ENCODE results near the gene GATB.

The GATB gene

DNA sequence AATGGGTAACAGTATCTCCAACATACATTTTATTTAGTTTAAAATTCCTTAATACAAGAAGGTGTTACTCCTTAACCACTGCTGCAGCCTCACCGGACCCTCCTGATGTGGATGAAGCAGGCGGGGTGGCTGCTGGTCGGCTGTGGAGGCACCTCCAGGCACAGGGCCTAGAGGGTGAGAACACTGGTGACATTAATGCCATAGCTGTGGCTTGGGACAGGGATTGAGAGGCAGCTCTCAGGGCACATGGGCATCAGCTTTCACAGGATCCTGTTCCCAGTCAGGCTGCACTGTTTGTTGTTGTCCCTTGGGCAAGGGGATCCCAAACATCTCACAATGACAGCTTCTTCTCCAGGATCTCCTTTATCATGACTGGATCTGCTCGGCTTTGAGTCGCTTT, 90.0 kb downstream of the GATB start:
- DNase-seq: no peak

DNA sequence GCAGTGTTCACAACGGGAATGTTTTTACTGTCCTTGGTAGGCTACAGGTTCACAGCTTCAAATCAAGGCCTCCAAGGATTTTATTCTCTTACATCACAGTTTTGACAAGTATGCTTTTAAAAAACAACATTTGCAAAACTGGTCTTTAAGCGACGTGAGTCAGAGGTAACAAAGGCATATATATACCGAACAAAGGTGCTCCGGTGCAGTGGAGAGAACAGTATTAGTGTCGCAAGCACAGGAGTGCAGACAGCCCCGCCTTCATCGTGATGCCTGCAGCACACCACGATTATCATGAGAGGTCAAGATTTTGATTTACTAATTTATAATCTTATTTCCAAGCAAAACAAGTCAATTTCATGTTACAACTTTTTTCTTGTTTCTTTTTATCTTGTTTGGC, 90.8 kb downstream of the GATB start:
- DNase-seq: no peak

DNA sequence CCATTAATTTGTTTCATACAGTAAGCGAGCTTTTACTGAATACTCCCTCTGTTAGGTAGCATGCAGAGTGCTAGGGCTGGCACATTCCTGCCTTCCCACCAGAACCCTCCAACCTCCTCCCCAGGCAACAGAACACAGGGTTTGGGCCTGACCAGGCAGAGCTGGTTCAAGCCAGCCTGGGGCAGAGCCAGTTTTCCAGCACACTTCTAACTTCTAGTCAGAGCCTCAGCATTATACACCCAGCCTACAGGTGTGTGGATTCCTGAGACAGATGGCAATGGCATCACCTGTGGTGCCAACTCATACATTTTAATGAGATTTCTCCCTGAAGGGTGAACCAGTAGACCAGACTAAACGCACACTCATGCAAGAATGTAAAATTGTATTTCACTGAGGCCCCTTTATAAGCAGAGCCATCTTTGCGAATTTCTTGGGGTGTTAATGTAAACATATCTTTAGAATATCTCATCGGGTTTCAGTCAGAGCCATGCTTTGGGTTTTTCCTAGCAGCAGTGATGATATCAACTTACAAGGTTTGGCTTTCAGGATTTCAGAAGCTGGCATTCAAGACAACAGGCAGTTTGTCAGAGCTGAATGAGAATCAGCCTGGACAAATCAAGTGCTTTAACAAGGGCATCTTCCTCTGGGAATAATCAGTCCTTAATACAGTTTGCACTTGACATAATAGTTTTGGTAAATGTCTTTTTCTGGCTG, 92.0 kb downstream of the GATB start:
- DNase-seq: no peak

DNA sequence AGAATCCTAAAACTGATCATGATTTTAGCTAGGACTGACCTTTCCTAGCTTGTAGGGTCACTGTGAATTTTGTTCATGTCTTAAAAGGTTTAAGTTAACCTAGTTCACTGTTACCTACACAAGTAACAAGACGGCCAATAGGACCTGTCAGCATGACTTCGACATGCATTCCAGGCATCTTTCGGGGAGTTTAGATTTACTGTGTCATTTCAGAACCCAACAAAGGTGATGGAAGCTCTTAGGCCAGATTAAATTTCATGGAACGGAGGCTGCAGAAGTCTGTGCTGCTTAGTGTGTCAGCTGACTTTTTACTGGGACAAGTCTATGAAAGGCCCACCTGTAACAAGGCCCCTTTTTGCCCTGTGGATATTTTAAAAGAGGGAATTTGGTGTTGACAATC, 93.1 kb downstream of the GATB start:
- no peak for DNase-seq

DNA sequence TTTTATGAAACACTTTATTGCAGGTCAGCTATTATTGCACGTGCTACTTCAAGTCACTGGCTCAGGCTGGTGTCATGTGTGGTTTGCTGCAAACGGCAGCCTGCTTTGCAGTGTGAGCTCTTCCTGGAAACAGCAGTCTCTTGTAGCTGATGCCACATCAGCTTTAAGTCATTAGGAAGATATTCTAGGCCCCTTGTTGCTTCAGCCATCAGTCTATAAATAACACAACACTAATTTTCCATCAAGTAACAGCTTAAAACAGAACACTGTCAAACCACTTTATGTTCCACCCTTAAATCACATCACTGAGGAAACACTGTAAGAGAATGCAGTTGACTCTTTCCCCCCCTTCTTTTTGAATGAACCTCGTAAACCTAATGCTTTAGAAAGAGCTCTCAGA, 93.8 kb downstream of the GATB start:
- DNase-seq: no peak

DNA sequence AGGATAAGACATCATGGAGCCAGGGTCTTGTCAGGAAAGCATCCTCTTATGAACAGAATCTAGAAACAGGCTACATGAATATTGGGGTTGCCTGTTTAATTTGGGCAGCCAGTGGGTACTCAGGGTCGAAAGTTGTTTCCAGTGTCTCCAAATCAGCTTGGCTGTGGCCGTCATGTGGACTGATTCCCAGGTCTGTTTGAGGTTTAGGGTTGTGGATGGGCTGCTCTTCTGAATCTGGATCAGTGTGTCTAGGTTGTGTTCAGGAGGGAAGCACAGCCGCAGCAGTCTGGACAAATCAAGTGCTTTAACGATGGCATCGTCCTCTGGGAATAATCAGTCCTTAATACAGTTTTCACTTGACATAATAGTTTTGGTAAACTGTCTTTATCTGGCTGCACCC, 94.3 kb downstream of the GATB start:
- DNase-seq: no peak

DNA sequence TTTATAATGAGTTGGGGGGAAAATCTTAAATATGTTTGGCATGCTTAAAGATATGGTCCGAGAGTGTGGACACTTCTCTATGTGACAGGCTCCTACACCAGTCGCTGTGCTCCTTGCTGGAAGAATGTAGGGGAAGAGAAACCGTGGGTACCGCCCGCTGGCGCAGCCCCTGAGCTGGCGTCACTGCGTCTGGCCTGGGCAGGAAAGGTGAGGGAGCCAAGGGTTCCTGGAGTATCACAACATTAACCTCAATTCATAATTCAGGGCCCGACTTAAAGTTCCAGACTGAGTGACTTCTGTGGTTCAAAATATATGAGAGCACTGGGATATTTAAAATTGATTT, 95.1 kb downstream of the GATB start:
- no peak for DNase-seq

DNA sequence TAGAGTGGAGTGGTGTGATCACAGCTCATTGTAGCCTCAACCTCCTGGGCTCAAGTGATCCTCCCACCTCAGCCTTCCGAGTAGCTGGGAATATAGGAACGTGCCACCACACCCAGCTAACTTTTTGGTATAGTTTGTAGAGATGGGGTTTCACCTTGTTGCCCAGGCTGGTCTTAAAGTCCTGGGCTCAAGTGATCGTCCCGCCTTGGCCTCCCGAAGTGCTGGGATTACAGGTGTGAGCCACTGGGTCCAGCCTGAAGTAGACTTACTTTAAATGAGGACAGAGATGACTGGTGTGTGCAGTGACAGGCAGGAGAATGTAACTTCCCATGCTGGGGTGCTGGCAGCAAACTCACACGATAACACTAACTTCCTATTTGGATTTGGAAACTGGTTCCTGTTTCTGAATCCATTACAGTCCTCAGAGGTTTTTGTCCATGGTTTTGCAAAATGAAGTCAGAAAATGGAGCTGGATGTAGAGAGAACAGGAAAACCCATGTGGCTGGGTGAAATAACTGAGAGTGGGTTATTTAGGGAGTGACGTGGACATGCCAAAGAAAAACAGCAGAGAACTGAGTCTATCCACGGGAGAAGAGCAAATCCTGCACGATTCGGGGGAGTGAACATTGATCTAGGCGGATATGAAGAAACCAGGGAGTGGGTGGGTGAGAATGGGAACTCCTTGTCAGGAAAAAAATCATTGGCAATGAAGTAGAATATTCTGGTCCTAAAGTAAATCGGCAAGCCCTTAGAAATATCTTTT, 95.6 kb downstream of the GATB start:
- DNase-seq: no peak

DNA sequence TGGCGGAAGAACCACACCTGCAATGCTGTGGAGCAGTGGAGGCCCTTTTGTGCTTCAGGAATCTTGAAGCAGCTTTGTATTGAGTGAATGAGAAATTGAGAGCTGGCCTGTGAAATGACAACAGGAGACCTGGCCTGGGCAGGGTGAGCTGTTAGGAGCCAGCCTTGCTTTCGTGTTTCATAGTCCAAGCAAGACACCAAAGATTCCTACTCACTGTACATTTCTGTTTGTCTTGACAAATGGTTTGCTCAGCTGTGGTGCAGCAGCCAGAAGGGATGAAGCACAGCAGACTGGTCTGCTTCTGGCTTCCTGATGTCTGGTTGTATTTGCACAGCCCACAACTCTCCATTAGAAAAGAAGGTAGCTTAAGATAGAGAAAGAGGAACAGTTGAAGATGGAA, 96.5 kb downstream of the GATB start:
- no peak for DNase-seq

DNA sequence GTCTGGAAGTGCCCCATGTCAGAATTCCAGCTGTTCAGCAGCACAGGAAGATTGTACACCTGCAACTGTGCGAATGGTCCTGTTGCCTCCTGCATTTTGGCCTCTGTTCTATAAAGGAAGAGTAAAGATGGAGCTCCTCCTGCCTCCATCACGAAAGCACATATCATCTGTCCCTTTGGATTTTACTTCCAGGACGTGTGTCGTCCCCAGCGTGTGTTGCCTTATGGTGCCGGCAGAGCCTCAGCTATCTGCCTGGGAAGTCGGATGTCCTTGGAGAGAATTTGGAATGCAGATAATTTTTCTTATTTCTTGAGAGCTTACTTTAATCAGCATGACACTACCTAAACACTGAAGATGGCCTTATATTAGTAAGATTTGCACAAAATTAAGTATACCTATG, 97.7 kb downstream of the GATB start:
- DNase-seq: no peak

DNA sequence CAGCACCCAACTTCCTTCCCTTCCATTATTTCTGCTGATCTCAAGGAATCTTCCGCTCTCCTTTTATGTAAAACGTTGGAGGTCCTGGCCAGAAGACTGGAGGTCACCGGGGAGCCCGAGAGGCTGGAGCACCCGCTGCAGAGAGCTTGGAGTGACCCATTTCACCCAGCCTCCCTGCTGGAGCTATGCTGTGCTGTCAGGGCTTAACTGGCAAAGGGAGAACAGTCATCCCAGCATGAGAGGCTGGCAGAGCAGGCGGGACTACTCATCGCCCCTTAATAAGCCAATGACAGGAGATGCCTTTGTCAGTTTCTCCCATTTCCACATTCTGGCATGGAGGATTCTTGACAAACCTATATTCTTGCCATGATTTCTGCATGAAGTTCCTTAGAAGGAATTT, 98.9 kb downstream of the GATB start:
- DNase-seq: no peak

DNA sequence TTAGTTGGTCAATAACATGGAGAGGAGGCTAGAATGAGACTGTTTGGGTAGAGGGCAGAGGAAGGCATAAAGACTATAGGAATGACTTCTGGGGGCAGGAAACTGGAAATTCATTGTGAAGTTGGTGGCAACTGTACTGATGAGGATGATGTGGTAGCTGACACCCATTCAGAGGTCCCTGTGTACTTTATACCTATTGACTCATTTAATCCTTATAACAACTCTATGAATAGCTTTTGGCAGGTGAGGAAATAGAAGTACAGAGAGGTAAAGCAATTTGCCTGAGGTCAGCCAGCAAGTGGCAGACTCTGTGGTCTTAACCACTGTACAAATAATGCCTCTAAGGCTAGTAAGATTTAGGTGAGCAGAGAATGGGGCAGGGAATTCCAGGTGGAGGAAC, 100.1 kb downstream of the GATB start:
- DNase-seq: no peak

DNA sequence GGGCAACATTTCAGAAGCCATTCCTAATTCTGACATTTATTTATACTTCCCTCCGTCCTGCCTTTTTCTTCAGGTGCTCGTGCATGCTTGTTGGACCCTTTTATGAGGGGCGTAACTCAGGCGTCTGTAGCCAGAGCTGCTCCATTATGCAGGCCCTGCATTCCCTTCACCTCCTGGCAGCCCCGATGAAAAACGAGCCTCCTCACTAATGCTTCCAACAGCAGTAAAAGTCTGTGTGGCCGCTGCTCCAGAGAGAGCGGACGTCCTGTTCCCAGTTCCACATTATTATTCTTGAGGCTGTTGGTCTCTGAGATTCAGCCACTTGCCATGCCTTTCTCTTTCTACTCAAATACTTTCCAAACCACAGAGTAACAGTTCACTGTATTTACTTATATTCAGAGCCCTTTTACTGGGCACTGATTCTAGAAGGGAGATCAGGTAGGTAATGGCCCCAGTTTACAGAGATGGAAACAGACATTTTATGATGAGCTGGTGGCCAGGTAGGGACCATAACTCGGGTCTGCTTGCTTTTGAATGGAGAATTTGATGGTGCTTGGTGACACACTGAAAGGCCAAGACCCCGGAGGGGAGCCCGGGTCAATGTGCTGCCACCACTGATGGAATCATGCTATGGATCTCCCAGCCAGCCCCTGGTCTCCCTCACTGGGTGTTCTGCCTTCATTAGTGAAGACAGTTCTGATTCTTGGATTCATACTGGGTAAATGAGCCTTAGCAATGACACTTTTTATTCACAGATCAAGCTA, 101.0 kb downstream of the GATB start:
- no peak for DNase-seq

DNA sequence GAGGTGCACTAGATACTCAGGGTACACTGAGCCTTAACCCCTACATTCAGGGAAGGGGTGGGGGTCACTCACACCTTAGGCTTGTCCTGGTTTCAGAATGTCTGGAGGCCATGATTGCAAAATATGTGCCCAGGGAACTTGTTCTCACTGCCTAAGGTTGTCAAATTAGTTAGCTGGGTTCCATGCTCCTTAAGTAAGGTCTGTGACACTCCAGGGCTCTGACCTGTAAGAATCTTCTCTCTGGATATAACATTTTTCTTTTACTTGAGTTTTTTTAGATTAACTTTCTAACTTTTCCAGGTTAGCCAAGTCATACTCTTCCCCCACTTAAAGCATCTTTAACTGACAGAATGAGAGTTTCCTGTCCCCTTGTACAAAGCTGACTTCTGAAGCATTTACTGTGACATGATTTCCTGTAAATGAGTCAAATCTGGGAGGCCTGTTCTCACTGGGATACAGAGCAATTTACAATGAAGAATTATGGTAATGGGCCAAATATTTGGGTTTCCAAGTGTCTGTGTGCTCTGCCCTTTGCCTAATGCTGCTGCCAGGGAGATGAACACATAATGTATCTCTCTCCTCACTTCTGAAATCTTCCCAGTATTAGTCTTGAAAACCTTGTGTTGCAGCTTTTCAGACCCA, 101.7 kb downstream of the GATB start:
- DNase-seq: peak; percentile 26

DNA sequence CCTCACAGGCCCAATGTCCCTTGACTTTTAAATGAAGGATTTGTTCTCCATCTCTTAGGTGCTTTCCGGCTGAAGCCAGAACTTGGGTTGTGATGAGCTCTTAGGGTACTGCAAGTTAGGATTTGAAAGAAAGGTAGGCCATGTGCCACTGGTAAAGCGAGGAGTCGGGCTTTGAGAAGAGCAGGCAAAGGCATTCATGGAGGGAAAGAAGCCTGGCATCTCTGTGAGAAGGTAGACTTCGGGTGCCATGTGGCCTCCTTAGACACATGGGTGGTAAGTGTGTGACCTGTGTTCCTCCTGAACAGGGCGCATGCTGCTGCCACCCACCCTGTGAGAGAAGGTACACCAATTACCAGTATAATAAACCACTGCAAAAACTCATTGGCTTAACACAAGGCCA, 102.9 kb downstream of the GATB start:
- no peak for DNase-seq

DNA sequence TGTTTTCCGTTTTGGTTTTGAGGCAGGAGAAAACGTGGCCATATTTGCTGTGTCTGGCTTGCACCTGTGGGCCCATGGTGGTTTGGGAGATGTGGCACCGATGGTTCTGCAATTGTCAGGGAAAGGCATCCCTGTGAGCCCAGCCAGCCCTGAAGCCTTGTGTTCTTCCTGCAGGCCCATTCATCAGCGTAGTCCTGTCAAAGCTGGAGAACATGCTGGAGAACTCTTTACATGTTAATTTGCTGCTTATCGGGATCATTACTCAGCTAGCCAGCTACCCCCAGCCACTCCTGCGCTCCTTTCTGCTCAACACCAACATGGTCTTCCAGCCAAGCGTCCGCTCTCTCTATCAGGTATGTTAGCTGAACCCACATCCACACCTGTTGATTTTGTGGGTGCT, 104.7 kb downstream of the GATB start:
- no peak for DNase-seq

DNA sequence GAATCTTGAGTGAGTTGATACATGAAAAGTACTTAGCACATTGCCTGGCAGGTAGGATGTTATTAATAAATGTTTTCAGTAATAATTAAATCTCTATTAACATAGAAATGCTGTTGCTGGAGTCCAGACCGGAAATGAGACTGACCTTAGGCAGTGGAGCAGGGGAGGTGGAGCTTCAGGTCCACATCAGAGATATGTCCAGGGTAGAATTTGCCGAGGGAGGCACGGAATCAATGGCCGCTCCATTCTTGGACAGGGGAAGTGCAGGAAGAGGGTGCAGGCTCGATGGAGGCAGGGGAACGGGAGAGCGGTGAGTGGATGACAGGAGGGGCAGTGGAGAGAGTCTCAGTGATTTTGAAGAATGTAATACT, 107.3 kb downstream of the GATB start:
- no peak for DNase-seq

DNA sequence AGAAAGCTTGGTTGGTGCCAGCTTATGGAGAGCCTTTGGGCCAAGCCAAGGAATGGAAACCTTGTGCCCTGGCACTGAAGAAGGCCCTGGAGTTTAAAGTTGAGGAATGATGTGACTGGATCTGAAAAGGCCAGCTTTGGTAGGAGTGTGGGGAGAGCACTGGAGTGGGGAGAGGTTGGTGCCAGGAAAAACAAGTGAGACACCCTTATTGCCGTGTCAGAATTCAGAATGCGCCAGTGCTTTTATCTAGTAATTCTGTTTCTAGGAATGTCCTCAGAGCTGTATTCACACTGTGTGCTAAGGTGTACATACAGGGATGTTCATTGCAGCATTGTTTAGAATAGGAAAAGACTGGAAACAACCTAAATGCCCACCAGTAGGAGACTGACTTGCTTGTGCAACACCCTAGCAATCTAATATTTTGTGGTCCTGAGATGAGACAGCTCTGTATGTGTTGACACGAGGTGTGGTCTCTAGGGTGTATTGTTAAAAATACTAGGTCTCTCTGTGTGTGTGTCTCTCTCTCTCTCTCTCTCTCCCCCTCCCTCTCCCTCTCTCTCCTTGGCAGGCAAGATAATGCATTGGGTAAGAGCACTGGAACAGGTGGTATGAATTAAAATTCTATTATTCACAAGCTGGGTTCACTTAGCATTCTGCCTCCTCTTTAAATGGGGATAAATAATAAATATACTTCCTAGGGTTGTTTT, 107.8 kb downstream of the GATB start:
- DNase-seq: no peak

DNA sequence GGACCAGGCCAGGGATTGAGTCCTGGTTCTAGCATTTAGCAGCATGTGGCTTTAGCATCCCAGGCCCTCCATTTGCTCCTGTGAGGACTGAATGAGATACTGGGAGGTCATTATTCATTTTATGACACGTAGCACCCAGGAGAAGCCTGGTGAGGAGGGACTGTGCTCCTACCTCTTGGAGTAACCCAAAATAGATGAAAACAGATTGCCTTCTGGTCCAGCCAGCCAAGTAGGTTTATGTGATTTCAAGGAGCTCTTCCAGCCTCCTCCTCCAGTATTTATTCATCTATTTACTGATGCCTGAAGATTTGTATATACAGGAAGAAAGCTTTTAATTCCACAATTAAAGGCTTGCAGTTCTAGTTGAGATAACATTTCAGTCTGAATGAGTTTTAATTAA, 109.3 kb downstream of the GATB start:
- no peak for DNase-seq

DNA sequence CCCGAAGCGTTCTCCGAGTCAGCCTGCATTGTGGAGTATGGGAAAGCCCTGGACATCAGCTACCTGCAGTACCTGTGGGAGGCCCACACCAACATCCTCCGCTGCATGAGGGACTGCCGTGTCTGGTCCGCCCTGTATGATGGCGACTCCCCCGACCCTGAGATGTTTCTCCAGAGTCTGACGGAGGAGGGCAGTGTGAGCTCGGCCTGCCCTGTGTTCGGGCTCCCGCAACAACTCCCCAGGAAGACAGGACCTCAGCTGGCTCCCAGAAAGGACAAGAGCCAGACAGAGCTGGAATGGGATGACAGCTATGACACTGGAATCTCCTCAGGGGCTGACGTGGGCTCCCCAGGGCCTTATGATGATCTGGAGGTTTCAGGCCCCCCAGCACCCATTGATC, 111.3 kb downstream of the GATB start:
- no peak for DNase-seq

DNA sequence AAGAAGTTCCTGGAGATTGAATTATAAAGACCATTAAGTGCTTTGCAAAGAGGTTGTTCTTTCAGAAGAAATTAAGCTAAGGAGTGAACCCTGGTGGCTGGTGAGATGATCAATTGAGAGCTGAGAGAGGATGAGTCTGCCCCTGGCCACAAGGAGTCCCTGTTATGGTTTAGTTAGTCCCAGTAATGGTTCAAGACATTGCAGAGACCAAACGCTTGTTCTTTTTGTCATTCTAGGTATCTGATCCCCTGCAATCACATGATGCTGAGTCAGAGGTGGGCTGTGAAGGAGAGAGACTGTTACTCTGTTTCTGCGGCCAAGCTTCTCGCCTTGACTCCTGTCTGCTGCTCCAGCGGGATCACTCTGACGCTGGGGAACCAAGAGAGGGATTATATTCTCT, 114.5 kb downstream of the GATB start:
- no peak for DNase-seq

DNA sequence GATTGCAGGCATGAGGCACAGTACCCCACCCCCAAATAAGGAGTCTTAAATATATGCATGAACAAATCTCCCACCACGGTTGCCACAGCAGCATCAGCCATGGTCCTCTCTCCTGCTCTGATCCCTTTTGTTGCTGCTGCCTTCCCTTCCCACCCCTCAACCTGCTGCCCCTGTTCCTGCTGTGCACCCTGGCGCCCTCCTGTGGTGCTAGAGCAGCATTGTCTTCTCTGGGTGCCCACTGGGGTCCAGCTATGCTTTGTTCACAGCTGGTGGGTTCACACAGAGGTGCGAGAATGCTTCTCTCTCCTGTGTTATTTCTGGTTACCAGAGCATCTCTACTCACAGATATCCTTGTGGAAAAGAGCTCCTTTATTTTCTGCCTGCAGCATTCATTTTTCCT, 116.2 kb downstream of the GATB start:
- DNase-seq: no peak

DNA sequence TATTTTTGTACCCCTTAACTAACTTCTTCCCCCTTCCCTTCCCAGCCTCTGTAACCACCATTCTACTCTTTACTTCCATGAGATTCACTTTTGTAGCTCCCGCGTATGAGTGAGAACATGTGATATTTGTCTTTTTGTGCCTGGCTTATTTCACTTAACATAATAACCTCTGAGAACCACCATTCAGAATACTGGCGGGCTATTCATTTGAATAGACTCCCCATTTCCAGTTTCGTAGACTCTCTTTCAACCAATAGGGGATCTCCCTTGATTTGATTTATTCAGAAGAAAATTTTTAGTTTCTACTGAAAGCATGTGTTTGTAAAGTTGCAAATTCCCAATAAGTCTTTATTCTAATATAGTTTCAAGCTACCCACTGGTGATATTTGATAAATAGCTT, 117.2 kb downstream of the GATB start:
- no peak for DNase-seq

Data from CD4-positive, alpha-beta T cell treated with Interleukin-21 for 1 hour (primary cell).